Kasumi-1 (cell line): ENCODE measurements around the gene SLC22A31.
A peak's percentile ranks its signal among the peaks of the same experiment; 100 is the strongest.
"Not testable (repeated sequence)": the region's sequence is repeated elsewhere in the genome, so short reads cannot be mapped to it uniquely, and the experiment has no call there.

Experiments used
- DNase-seq, 2 experiments: peaks; one replicate each; lab custom pipeline; 2025; lab: John Stamatoyannopoulos, UW

The SLC22A31 gene

DNA sequence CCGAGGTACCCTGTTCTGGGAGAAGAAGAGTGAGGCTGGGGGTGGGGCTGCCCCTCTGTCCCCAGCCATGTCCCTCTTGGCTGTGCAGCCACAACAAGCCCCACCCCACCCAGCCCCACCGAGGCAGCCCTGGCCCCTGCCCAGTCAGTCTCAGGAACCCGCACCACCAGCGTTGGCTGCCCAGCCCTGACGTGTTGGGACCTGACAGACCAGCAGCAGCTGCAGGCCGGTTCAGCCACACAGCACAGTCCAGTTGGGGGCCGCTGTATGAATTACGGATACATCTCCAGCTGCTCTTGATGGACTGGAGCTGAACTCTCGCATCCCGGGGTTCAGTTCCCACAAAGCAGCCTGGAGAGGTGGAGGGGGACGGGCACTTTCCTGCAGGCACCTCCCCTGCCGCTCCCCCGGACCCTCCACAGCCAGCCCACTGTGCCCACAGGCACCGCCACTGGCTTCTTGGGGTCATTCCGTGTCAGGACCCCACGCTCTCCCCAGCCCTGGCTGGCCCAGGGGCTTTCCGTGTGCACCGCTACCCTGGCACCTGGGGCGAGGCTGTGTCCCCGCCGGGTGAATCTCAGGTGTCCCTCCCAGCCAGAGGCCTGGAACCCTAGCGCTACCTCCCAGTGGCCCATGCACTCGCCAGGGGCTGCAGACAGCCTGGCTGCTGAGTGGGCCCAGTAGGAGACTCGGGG, 21.7 kb downstream of the SLC22A31 start:
- DNase-seq: no peak

DNA sequence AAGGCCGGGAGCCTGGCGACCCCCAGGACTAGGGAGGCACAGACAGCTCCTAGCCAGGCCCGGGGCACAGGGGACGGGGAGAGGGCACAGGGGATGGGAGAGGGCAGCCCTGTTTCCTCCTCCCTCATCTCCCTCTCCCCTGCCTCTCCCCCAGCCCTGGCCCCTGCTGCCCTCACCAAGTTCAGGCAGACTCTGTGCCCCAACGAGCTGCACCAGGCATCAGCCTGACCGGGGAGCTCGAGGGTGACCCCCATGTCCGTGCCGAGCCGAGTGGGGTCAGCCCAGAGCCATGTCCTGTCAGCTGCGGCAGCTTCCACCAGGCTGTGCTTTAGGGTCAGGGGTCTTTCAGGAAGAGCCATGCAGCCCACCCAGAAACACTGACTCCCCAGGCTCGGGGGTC, 22.8 kb downstream of the SLC22A31 start:
- no peak for DNase-seq

DNA sequence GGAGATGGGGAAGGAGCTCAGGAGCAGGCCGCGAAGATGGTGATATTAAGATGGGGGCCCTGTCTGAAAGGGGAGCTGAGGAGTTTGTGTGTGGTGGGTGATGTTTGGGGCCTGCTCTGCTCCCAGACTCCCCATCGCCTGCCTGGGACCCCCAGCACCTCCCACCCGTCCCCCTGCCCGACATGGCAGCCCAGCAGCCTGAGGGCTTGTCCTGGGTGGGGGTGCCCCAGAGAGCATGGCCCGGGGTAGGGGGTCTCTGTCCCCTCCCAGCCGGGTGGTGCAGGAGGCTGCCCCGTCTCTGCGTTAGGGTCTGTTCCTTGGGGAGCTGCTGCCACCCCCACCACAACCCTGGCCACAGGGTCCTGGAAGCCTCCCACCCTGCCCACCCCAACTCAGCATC, 23.6 kb downstream of the SLC22A31 start:
- no peak for DNase-seq

DNA sequence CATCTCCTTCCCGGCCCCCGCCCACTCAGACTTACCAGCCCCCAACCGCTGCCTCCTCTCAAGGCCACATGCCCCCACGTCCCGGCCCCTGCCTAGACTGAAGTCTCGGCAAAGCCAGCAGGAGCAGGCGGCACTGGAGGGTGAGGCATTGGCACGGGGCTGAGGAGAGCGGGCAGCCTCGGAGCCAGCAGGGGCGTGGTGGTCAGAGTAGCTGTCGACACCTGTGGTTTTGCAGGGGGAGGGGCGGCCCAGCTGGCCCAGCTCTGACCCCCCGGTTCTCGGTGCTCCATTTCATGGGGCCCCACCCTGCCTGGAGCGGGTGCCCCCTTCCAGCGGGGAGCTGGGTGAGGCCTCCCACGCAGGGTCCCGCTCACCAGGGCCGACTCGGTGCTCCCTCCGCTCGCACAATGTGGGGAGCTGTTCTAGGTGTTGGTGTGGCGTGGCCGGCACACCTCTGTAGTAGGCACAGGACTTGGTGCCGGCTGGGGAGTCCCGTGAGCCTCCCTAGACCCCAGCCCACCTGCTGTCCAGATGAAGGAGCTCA, 24.1 kb downstream of the SLC22A31 start:
- DNase-seq: no peak

DNA sequence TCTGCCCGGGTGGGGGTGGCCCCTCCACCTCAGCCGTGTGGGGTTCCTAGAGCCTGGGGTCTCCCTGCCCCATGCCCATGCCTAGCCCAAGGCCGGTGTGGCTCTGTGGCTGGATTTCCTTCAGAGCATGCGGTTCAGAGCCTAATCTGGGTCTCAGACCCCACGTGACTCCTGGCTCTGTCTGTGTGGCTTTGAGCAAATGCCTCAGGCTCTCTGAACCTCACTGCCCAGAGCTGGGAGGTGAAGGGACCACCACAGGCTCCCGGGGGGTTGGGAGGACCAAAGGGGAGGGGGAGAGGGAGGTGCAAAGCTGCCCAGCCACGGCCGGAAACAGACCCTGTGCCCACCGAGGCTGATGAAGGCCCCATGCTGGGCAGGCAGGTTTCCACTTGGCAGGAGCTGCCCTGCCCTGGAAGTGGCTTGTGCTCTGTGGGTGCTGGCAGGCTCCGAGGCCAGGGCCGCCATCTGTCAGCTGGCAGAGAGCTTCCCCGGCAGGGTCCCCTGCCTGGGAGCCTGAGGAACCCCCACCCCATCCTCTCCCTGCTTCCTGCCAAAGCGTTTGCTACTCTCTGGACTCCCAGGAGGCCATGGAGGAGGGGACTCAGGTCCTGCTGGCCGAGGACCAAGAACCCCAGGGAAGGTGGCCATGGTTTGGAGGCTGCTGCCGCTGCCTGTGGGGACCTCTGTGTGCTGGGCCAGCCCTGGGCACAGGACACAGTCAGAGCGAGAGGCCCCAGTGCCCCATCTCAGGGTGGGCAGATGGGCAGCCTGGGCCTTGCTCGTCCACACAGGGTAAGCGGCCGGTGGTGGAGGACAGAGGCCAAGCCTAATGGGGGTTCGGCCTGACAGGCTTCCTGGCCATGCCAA, 24.8 kb downstream of the SLC22A31 start:
- no peak for DNase-seq

DNA sequence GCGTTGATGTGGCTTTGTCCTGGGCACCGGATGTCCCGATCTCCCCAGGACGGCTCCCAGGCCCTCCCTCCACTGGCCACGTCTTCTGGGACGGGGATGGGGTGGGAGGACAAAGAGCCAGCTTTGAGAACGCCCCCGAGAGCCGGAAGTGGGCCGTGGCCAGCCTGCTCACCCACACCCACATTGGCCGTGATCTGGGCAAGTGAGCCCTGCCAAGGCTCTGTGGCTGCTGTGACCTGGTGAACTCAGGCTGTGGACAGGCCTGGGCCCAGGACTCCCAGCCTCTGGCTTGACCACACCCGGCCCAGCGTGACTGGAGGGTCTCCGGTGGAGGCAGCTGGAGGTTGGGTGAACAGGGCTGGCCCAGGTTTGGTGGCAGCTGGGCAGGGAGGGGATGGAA, 25.5 kb downstream of the SLC22A31 start:
- no peak for DNase-seq

DNA sequence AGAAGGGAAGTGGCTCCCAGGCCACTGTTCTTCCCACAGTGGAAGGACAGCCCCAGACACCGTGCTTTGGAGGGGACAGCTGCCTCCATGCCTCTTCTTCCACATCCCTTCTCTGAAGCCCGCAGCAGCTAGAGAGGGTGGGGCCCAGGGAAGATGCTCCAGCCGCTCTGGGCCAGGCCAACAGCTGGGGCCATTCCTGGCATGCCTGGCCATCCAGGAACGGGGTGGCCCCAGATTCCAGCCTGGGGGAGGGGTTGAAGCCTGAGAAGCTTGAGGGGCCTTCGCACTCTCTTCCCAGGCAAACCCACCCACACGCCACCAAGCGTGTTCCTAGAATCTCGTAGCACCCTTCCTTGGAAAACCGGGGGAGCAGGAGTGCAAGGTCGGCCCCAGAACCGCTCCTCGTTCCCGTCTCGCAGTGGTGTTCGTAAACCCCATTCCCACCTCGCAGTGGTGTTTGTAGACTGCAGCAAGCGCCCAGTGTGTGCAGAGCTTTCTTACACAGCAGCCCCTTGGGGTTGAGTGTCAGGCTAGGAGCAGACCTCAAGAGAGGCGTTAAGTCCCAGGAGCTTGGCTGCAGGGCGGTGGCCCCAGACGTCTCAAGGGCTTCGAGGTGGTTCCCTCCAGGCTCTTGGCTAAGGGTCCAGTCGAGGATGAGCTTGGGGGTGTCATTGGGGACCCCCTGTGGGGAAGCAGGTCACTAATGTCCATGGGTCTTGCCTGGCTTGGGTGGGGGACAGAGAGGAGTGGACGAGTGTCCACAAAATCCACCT, 26.1 kb downstream of the SLC22A31 start:
- DNase-seq: no peak

DNA sequence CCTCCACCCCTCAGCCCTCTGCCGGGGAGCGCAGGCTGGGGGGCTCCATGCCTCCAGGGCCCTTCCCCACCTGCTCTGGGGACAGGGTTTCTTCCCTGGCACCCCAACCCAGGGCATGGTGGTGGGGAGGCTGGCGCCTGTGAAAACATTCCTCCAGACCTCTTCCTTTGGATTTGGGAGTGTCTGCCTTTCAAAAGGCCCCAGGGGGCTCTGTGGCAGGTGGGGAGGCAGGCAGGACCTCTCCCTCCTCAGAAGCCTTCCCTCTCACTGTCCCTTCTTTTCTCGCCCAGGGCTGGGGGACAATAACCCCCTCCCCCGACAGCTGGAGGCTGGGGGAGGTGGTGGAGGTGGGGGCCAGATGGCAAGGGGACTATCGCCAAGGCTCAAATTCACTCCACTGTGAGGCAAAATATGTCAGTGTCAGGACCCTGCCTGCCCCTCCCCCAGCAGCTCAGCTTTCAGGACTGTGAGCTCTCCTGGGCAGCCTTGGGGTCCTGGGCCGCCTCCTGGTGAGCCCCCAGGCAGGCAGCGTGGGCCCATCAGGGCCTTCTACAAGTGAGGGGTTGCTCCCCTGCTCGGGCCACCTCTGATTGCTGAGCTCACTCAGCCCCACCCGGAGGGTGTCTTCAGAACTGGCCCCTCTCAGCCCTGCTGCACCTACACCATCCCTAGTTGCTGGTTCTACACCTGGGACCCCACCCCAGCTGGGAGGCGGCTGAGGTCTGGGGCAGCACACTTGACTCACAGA, 27.0 kb downstream of the SLC22A31 start:
- no peak for DNase-seq

DNA sequence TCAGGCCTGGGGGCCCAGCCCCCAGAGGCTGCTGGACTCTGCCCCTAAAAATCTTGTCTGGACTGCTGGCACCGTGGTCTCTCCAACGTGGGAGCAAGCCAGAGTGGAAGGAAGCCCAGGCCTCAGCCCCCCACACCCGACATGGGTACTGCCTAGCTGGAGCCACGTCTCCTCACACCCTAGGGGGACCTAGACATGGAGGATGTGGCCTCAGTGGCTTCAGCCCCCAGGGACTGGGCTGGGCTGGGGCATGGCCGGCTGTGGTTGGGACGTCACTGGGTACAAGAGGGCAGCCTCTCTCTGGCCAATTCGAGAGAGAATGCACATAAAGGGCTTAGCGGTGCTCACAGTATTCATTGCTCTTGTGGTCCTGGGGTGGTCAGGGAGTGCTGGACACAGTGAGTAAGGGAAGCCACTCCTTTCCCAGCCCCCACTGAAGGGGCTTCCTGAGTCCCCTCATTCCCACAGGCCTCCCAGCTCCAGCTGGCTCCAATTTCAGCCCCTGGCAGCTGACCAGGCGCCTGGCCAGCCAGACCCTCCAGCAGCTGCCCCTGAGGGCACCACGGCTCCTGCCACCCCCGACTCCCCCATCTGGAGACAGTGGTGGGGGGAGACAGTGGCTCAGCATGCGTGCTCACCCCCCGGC, 27.7 kb downstream of the SLC22A31 start:
- DNase-seq: no peak

DNA sequence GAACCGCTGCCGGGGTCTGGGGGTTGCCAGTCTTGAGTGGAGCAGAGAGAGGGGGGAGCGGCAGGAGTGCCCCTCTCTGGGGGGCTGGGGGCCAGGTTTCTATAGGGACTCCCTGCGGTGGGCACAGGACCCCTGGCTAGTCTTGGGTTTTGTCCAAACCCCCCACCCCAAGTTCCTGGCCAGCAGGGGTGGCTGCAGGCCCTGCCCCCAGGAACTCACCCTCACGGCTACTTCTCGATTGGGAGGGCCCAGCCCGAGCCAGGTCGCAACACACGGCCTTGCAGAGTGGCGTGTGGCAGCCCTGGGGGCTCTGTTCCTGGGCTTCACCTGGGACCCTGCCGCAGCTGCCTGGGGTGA, 28.2 kb downstream of the SLC22A31 start:
- DNase-seq: no peak

DNA sequence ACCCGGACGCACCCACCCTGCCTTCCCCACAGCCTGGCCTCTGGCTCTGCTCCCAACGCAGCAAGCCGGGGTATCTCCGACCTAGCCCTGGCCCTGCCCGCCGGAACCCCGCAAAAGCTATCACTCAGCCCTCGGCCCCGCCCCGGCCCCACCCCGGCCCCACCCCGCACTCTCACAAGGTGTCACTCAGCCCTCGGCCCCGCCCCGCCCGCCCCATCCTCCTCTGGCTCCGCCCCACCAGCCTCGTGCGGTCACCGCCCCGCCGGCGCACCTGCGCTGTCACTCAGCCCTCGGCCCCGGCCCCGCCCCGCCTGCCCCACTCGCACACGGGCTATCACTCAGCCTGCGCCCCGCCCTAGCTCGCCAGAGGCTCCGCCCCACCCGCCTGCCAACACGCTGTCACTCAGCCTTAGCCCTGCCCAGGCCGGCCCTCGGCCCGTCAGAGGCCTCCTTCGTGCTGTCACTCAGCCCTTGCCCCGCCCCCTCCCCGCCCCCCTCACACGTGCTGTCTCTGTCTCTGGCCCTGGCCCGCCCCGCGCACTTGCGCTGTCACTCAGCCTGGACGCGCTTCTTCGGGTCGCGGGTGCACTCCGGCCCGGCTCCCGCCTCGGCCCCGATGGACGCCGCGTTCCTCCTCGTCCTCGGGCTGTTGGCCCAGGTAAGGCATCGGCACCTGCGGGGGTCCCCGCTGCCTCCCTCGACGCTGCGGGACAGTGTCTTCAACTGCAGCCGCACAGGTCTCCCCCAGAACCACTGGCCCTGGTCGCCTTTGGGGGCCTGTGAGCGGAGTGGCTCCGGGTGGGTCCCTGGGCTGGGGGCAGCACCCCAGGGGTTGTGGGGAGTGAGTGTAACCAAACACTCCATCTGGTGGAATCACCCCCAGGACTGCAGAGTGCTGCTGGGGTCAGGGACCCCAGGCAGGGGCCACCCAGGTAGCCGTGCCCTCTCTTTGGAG, 28.8 kb downstream of the SLC22A31 start, which contains the start of gene CDH15:
TSS of gene CDH15 (plus strand) at position 533 of the 955 bp plus-strand sequence. CDS start at position 617, 84 bp downstream.
- peak; percentile 77 to 86 for DNase-seq

DNA sequence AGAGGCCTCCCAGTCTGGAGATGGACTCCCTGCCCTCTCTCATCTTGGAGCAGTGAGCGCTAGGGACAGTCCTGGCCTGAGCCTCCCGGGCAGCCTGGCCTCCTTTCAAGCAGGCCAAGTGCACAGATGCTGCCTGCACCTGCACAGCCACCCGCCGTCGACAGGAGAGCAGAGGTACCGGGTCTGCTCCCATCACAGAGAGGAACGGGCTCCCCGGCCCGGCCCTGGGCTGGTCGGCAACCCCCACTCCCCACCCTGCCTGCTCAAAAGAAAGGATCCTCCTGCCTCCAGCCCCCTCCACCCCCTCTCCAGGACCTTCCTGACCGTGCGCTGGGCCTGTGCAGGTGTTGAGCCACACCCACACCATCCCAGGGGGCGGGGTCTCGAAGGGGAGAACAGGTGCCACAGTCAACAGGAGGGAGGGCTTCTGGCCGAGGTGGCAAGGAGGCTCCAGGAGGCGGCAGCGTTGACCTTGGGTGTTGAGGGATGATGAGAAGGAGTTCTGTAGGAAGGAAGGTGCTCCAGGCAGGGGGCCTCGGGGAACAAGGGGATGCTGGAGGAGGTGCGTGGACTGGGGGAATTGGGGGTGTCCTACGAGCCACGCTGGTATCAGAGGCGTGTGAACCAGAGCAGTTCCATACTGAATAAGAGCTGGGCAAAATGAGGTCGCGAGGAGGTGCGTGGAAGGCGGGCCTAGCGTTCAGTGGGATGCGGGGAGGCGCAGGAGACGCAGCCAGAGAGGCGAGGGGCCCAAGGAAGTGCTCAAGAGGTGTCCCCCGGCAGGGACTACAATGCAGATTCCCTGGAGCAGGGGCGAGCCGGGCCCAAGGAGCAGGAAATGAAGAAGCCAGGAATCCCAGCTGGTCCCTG, 29.8 kb downstream of the SLC22A31 start:
- peak; percentile 31 to 40 for DNase-seq

DNA sequence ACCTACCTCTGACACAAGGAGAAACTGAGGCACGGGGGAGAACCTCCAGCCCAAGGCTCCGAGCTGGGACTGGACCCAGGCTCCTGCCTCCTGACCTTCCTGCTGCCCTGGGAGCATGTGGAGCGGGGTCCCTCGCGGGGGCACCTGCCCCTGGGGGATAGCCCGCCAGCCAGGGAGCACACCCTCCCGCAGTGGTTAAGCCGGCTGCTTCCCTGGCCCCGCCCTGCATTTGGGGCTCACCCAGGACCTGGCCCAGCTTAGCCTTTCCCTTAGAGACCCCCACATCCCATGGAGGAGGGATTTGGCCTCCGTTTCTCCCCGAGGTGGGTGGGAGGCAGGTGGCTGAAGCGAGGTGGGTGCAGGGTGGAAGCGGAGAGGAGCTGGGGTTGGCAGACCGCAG, 30.6 kb downstream of the SLC22A31 start:
- no peak for DNase-seq

DNA sequence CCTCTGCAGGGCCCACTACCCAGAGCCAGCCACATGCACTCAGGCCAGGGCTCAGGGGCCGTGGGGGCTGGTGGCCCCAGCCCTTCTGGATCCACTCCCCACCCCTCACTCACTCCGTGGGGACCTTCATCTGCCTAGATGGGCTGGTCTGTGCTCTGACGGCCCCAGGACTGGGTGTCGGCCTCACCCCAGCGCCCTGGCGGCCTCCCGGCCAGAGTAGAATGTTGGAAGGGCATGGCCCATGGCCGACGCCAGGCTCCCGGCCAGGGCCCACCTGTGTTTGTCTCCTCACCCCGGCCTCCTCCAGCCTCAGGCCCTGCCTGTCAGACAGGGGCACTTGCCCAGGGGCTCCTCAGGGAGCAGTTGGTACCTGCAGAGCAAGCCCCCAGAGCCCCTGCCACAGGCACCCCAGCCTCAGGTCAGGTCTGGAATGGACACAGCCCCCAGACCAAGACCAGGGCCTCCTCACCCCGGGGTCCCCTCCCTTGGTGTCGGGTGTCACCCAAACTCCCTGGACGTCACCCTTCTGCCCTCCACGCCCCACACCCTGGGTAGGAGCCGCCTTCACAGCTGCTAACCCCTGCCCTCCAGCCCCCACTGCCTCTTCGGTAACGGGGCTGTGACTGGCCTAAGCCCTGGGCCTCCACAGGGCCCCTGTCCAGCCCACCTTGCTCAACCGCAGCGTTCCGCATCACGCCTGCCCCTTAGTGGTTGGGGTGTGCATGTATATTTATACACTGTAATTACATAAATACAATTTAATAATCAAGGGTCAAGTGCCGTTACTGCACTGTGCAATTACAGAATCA, 31.8 kb downstream of the SLC22A31 start:
- DNase-seq: no peak

DNA sequence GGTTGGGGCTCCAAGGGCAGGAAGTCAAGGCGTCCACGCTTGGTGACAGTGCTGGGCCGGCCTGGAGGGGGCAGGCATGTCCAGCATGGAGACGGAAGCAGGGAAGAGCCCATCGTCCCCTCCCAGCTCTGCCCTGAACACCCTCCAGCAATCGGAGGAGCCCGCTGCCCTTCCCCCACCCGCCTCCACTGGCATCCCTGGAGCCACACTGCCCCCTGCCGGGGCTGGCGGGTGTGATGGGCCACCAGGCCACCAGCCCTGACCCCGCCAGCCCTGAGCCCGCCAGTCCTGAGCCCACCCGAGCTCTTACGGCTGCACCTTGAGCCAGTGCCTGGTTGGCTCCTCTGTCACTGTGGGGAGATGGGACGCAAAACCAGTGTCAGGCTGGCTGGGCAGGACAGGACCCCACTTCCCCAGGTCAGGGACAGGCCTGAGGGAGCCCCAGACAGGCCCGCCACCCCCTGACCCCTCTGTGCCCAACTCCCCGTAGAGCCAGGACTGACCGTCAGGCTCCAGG, 32.9 kb downstream of the SLC22A31 start:
- peak; percentile 39 to 48 for DNase-seq

DNA sequence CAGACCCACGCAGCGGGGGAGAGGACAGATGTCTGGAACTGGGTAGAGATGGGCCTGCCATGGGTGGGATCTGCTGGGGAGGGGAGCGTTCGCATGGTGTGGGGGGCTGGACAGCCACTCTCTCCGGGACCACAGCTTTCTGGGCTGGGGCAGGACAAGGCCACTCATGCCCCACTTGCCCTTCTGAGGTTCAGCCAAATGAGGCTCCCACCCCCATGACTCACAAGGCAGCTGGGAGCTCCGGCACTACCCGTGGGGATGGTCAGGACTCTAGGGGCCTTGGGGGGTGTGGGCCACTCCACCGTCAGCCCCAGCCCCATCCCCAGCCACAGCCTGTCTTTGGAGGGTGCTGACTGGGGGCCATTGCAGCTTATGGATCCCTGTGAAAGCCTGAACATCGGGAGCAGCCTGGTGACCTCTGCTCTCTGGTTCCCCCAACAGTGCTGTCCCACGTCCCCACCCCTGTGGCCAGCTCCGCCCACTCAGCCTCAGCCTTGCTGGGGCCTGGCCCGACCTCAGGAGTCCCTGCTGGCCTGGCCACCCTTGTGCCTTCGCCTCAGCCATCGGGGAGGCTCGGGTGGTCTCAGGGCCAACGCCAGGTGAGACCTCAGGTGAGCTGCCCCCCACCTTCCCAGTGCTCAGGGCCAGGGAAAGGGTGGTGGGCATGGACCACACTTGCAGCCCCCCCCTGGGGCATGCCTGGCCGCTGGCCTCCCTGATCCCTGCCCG, 33.5 kb downstream of the SLC22A31 start:
- no peak for DNase-seq

DNA sequence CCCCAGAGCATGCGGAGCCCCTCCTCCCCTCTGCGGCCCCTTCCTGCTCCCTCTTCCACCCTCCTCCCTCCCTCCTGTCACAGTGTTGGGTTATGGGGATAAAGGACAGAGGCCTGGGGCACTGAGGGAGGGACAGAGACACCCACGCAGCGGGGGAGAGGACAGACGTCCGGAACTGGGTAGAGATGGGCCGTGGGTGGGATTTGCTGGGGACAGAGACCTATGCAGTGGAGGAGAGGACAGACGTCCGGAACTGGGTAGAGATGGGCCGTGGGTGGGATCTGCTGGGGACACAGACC, 34.7 kb downstream of the SLC22A31 start:
- not testable (repeated sequence) for DNase-seq
